Subcutaneous preadipocyte (primary cell): ENCODE measurements around the gene OR2D2. TPM values are rescaled to one million over a fixed set of nuclear protein-coding genes. Genes with fewer than 3 reads are reported as not detected.

Experiments used
- total RNA-seq: library from RNA; depleted of rRNA; stranded (reverse); fragments of >200 nt; gene quantifications from 2 replicates; pipeline ENCODE4 v1.2.3, GENCODE V29; 2012

The OR2D2 gene
- total RNA-seq: under 0.01 and 0.78 TPM in 2 replicates

GRCh38 chr11:6892400-6892799, at the start of gene OR2D2:
OR2D2 (minus strand) TSS chr11:6892500; CDS start chr11:6892500, 0 bp downstream.

GRCh38 chr11:6926208-6927029, 34.1 kb upstream of the OR2D2 start, which contains the start of gene ZNF215:
ZNF215 (plus strand) TSS chr11:6926426; CDS start chr11:6932273, 5,847 bp downstream.

GRCh38 chr11:6920702-6921101, 28.4 kb upstream of the OR2D2 start, which contains the start of gene OR2D3:
OR2D3 (plus strand) TSS chr11:6921002; CDS start chr11:6921002, 0 bp downstream.

GRCh38 chr11:6876325-6876724, 16.0 kb downstream of the OR2D2 start, which contains the start of gene OR10A4:
OR10A4 (plus strand) TSS chr11:6876625; CDS start chr11:6876648, 23 bp downstream.

GRCh38 chr11:6862961-6863360, 29.3 kb downstream of the OR2D2 start, which contains the start of gene OR10A2:
OR10A2 (plus strand) TSS chr11:6863057; CDS start chr11:6869755, 6,698 bp downstream.

GRCh38 chr11:6845383-6845782, 46.9 kb downstream of the OR2D2 start, which contains the start of gene OR10A5:
OR10A5 (plus strand) TSS chr11:6845683; CDS start chr11:6845683, 0 bp downstream.

Other genes starting within 250 kb of the OR2D2 start
- gene DCHS1, start 236.7 kb downstream of the OR2D2 start, total RNA-seq: 0.37 and 0.78 TPM in 2 replicates
- gene MRPL17, start 209.2 kb downstream of the OR2D2 start, total RNA-seq: 48.1 and 66.5 TPM in 2 replicates
- gene OR2AG2, start 120.5 kb downstream of the OR2D2 start, total RNA-seq: under 0.01 and 0.20 TPM in 2 replicates
- gene OR2AG1, start 109.5 kb downstream of the OR2D2 start, total RNA-seq: under 0.01 TPM in 1 of 2 replicates, not detected in the other
- under 0.01 and 0.59 TPM in 2 replicates for gene OR6A2, start 92.8 kb downstream of the OR2D2 start, total RNA-seq
- not detected in 2 replicates for gene OR10A5, start 46.8 kb downstream of the OR2D2 start, total RNA-seq
- not detected in 2 replicates for gene OR10A2, start 29.4 kb downstream of the OR2D2 start, total RNA-seq
- not detected in 2 replicates for gene OR10A4, start 15.9 kb downstream of the OR2D2 start, total RNA-seq
- gene OR2D3, start 28.5 kb upstream of the OR2D2 start, total RNA-seq: under 0.01 TPM in 1 of 2 replicates, not detected in the other
- 2.2 and 5.7 TPM in 2 replicates for gene ZNF215, start 33.9 kb upstream of the OR2D2 start, total RNA-seq
- gene ZNF214, start 127.8 kb upstream of the OR2D2 start, total RNA-seq: 1.2 and 1.8 TPM in 2 replicates
- gene NLRP14, start 128.0 kb upstream of the OR2D2 start, total RNA-seq: under 0.01 and 0.20 TPM in 2 replicates
- not detected in 2 replicates for gene RBMXL2, start 196.5 kb upstream of the OR2D2 start, total RNA-seq